KBM-7 (cell line): ENCODE data around the gene STX16.
"Not testable (repeated sequence)": the region's sequence is repeated elsewhere in the genome, so short reads cannot be mapped to it uniquely, and the experiment has no call there.

ENCODE experiments used
- DNase-seq: peaks from one replicate; pipeline ENCODE4 v3.0.0-alpha.2; 2015
- in situ Hi-C: fragments of 300-500 bp; cut with MboI; formaldehyde crosslinking; loops from 2 replicates; pipeline ENCODE4 v1.14.3; 2020; ENCODE audit warnings: low sequenced_read_pairs, low pct_unique_long_range_greater_than_20kb, mixed read lengths

The STX16 gene

GRCh38 chr20:58634521-58635278, 16.4 kb upstream of the STX16 start:
- in situ Hi-C loops: no loop called here
- DNase-seq: no peak

- in situ Hi-C loops: no loop called here
- DNase-seq: no peak
Observed at GRCh38 chr20:58635279-58635665, 15.8 kb upstream of the STX16 start.

- DNase-seq: no peak
- in situ Hi-C loops: no loop called here
Observed at GRCh38 chr20:58636396-58636982, 14.6 kb upstream of the STX16 start.

- DNase-seq: no peak
- in situ Hi-C loops: no loop called here
Observed at GRCh38 chr20:58636983-58637421, 14.1 kb upstream of the STX16 start.

DNA sequence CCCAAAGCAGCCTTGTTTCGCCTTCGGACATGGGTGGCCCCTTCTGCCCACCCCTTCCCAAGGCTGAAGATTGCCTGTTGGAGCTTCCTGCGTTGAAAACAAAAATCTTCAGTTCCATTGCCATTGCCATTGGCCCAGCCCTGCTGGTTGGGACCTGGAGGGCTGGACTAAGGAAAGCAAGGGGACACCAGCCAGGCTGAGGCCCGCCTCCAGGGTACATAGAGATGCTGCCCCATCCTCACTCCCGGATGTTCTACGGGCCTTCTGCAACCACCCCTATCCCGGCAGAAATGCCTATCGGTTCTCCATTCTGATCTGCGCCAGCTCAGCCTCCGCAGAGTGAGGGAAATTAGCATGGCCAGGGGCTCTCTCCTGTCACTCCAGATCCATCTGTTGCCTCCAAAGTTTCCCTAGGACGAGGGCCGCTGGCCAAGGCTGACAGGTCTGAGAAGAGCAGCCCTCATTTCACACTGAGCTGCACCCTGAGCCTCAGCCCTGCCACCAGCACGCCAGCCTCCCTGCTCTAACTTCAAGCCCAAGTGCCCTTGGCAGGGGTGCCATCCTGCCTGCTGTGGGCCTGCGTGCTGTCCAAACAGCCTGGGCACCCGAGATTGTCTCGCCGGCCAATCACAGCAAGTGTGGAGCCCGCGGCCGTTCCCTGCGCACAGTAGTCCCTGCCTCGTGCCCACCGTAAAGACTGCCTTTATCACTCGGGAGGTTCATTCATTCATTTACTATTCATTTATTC, 13.4 kb upstream of the STX16 start:
- in situ Hi-C loops: no loop called here
- no peak for DNase-seq

DNA sequence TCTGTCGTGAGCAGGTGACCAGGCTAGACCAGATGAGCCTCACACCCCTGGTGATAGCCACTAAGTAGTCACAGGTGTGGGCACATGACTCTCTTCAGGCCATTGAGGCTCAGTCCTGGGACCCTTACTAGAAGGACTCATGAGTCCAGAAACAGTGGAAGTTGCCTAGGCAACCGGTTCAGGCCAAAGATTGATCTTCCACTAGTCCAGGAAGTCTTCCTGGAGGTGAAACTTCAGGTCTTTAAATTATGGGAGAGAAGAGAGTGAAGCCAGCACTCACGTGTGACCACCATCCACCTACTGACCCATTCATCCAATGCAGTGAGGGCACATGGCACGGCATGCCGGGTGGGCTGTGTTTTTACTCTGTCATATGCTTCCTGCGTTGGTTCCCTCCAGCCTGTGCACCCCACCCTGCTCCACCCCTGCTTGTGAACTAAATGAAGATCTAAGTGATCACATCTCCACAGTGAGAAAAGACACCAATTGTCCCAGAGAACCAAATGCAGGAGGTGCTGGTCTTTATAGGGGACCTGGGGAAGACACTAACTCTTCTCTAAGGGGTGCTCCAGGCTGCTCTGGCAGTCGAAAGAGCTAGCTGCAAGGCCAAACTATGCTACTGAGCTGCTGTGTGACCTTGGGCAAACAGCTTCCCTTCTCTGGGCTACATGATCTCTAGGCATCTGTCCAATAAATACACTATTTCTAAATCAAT, 12.5 kb upstream of the STX16 start:
- no peak for DNase-seq
- in situ Hi-C loops: no loop called here

DNA sequence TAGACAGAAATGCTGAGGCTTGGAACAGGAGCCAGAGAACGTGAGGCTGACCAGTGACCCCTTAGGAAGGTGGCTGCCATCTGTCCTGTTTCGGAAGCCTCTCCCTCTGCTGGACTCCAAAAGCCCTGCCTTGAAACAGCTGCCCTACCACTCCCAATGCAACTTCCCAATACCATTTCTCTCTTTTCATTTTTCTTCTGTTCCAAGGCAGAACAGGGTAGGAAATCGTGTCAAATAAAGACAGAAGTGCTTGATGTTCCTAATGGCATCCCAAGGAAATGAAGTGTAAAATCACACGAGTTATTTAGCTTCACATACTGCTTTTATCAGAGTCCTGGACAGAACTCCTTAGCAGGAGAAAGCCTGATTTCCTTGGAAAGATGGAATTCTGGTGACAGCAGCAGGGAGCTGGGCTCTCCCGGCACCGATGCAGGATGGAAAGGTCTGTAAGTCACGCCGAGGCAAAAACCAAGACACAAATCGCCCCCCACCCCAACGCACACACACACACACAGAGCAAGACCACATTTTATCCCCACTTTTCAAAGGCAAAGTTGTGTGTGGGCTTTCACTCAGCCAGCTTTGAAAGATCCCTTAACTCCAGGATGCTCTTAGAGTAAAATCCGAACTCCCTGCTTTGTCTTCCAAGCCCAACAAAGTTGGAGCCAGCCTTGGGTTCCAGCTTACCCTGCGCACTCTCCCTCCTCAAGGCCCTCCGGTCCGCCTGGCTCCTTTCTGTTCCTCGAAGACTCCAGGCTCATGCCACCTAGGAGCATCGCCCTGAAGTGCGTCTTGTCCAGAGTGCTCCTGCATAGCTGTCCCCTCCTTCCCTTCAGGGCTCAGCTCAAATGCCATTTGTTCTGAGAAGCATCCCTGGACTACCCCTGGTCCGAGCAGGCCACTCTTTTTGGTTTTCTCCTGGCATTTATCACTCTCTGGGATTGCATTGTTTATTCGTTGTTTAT, 11.6 kb upstream of the STX16 start:
- in situ Hi-C loops: no loop called here
- no peak for DNase-seq

DNA sequence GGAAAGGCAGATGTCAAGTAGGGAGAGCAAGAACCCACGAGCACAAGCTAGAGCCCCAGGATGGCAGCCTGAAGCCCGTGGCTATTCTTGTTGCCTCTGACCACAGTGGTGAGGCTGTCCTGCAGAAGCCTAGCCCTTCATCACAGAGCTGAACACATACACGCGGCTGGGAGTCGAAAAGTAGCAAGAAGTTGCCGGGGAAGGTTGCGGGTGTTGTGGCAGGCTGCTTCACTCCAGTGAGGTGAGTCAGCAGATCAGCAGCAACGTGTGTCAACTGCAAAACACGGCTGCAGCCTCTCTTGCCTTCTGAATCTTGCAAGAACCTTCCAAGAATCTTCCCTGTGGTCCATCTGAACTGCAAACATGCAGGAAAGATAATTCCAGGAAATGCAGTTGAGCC, 10.6 kb upstream of the STX16 start:
- DNase-seq: no peak
- in situ Hi-C loops: no loop called here

GRCh38 chr20:58642441-58642840, 8.6 kb upstream of the STX16 start:
- DNase-seq: no peak
- in situ Hi-C loops: no loop called here

DNA sequence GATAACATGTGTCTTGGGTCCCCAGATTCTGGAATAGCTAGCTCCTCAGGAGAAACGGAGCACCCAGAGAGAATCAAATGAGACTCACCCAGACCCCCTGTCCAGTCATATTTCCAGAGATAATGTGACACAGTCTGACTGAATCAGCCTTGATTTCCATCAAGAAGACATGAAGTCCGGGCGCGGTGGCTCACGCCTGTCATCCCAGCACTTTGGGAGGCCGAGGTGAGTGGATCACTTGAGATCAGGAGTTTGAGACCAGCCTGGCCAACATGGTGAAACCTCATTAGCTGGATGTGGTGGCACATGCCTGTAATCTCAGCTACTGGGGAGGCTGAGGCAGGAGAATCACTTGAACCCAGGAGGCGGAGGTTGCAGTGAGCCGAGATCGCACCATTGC, 8.2 kb upstream of the STX16 start:
- in situ Hi-C loops, DNase-seq: not testable (repeated sequence)

GRCh38 chr20:58645412-58645968, 5.6 kb upstream of the STX16 start:
- no peak for DNase-seq
- in situ Hi-C loops: no loop called here

- no peak for DNase-seq
- in situ Hi-C loops: no loop called here
Observed at GRCh38 chr20:58646257-58646656, 4.8 kb upstream of the STX16 start.

- DNase-seq: no peak
- in situ Hi-C loops: no loop called here
Observed at GRCh38 chr20:58646703-58647102, 4.4 kb upstream of the STX16 start.

GRCh38 chr20:58647162-58647795, 3.8 kb upstream of the STX16 start:
- in situ Hi-C loops: no loop called here
- no peak for DNase-seq

GRCh38 chr20:58647796-58648501, 3.1 kb upstream of the STX16 start:
- in situ Hi-C loops: no loop called here
- no peak for DNase-seq

DNA sequence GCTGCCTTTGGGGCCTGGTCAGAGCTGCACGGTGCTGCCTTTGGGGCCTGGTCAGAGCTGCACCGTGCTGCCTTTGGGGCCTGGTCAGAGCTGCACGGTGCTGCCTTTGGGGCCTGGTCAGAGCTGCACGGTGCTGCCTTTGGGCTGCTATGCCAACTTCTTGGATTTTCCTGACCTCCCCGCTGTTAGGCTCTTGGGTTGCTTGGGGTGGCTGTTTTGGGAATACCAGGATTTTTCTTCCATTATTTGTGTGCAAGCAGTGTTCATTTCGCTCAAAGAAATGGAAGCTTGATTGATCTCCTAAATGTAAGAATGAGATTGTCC, 2.6 kb upstream of the STX16 start:
- DNase-seq, in situ Hi-C loops: not testable (repeated sequence)
